T-helper 22 cell (primary cell): ENCODE measurements around the gene TCF21.
A peak's percentile ranks its signal among the peaks of the same experiment; 100 is the strongest.

Experiments used
- DNase-seq: peaks from one replicate; pipeline ENCODE4 v3.0.0-alpha.2; 2020; ENCODE audit warnings: low read depth

The TCF21 gene

DNA sequence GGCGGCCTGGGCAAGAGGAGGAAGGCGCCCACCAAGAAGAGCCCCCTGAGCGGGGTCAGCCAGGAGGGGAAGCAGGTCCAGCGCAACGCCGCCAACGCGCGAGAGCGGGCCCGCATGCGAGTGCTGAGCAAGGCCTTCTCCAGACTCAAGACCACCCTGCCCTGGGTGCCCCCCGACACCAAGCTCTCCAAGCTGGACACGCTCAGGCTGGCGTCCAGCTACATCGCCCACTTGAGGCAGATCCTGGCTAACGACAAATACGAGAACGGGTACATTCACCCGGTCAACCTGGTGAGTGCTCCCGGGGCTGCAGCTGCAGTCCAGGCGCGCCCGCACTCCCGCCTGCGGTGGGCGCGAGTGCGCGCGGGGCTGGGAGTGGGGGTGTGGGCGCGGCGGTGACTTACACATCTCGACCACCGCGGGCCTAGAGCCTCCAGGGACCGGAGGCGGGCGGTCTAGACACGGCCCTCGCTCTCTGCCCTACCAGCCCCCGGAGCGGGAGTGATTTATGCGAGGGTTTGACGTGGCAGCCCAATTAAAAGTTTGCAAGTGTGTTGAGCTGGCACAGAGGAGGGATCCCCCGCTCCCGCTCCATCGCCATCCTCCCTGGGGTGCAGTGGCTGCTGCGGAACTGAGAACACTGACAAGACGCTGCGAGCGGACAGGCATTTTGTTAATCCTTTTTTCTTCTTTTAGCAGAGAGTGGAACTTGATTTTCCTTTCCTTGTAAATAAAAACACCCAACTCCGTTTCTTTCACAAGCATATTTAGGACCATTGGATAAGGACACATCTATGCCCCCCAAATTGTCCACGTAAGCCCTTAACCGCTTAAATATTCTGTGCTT lies 867 bp downstream of the TCF21 start:
- DNase-seq = no peak

GRCh38 chr6:133890711-133891148 lies 1.8 kb downstream of the TCF21 start:
- no peak for DNase-seq

DNA sequence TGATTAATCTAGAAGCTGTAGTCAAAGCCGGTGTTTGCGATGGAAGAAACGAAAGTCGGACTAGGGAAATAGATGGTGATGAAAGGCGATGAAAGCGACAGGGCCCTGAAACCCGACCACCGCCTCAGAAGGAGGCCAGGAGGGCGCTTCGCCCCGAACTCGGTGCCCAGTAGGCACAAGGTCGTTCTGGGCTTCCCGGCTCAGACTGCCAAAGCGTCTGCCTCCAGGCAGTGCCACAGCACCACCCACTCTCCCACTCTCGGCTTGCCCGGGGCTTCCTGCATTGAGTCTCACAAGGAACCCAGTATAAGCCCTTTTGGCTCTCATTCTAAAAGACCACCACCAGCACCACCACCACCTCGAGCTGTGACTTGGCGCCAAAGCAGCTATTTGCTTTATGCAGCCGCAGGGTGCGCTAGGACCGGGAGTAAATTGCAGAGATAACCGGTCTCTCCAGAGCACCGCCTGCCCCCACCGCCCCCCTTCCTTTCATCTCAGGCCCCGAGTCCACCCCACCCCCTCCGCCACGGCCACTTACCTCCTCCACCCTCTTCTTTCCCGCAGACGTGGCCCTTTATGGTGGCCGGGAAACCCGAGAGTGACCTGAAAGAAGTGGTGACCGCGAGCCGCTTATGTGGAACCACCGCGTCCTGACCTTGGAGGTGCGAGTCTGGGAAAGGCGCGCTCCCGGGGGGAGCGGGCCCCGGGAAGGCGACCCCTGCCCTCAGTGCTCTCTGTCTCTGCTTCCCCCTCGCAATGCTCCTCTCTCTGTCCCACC lies 2.4 kb downstream of the TCF21 start:
- no peak for DNase-seq

DNA sequence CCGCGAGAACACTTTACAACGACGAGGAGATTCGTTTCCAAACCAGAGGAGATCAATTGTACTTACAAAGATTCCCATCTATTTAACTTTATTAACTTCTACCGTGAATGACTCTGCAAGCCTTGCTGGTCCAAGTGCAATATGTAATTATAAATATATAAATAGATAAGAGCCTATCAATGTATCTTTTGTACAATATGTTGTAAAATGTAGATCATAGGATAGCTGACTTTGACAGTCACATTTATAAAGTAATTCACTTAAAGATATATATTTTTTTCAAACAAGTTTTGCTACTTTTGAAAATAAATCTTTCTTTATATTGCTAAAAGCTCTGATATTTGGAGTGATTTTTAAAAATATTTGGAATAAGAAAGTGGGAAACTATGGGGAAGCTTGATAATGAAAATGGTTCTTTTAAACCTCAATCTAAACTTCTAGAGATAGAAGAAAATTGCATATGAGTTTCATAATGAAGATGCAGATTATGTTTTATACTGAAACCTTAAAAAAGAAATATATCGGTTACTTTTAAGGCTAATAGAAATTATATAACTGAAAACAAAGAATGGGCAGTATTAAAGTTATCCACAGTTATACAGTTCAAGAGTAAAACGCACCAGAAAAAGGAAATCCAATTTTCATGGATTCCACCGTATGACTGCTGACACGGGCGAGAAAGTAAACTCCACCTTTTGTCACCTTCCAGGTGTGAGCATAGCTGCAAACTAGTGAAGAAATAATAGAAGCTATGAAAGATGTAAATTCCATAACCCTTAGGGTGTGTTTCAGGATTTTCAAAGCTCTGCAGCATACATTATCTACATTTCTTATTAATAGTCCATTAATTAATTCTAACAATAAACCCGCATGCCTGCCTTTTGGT lies 3.3 kb downstream of the TCF21 start:
- DNase-seq = no peak

- DNase-seq = no peak
These were observed 4.1 kb downstream of the TCF21 start for GRCh38 chr6:133892813-133893691.

GRCh38 chr6:133893946-133894345 lies 5.0 kb downstream of the TCF21 start:
- DNase-seq = no peak

GRCh38 chr6:133894369-133894768 lies 5.5 kb downstream of the TCF21 start:
- DNase-seq = no peak

GRCh38 chr6:133894795-133895358 lies 6.0 kb downstream of the TCF21 start:
- DNase-seq = no peak

- no peak for DNase-seq
These were observed 6.8 kb downstream of the TCF21 start for GRCh38 chr6:133895573-133896343.

DNA sequence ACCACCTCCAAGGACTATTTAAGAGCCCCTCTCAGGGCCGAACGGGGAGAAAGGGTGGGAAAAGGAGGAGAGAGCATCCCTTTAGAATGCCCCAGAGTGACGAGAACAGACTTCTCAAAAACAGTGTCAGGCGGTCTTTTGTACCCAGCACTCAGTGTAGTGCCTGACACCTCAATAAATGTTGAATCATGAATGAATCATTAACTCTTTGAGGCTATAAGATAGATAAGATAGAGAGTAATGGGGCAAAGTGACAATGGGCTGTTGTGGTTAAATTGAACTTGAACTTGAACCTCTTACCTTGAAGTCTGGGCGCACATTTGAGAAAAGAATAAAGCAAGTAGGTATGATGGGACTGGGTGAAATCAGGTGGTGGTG lies 7.4 kb downstream of the TCF21 start:
- no peak for DNase-seq

DNA sequence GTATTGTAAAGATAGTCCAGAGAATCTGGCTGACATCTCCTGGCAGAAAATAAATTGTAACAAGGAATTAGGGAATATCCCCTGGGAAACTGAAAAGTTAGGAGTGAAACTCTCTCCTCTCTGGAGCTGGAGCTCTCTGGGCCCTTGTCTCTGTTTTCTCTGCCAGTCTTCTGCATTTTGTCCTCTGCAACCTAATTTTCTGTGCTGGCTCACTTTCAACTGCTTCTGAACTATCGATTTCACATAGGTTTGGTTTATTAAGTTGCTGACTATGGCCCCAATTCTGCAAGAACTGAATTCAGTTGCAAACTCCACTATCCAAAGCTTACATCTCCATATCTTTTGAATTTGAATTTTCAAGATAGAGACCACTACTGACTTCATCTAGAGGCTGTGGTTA lies 9.3 kb downstream of the TCF21 start:
- DNase-seq = no peak

GRCh38 chr6:133899556-133899955 lies 10.6 kb downstream of the TCF21 start:
- no peak for DNase-seq

DNA sequence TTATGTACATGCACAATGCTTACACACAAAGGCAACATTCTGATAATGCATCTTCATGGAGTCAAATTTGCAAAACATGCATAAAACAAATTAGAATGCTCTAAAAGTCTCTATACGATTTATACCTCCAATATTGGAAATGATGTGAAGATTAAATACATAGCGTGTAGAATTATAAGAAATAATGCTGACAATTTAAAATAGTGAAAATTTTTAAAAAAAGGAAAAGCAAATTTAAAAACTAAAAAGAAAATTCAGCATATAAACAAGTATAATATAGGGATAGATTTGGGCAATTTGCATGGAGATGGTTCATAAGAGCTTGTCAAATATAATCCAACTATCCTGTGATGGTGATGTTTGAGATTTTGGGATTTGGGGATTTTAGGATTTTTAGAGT lies 14.9 kb downstream of the TCF21 start:
- DNase-seq = no peak

GRCh38 chr6:133906050-133906449 lies 17.1 kb downstream of the TCF21 start:
- DNase-seq = no peak

GRCh38 chr6:133916650-133917151 lies 27.8 kb downstream of the TCF21 start:
- peak; percentile 22 for DNase-seq

DNA sequence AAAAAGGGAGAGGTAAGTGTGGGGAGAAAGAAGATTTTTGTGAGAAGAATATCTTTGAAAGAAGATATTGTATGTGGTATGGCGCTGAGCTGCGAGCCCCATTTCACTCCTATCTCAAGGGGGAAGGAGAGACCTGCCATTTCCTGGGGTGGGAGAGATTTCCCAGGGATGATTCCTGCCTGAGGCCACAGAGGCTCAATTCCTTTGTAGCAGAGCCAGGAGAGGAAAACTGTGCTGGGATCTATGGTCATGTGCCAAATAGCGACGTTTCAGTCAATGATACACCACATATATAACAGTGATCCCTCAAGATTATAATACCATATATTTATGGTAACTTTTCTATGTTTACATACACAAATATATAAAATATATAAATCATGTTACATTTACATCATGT lies 28.9 kb downstream of the TCF21 start:
- no peak for DNase-seq

DNA sequence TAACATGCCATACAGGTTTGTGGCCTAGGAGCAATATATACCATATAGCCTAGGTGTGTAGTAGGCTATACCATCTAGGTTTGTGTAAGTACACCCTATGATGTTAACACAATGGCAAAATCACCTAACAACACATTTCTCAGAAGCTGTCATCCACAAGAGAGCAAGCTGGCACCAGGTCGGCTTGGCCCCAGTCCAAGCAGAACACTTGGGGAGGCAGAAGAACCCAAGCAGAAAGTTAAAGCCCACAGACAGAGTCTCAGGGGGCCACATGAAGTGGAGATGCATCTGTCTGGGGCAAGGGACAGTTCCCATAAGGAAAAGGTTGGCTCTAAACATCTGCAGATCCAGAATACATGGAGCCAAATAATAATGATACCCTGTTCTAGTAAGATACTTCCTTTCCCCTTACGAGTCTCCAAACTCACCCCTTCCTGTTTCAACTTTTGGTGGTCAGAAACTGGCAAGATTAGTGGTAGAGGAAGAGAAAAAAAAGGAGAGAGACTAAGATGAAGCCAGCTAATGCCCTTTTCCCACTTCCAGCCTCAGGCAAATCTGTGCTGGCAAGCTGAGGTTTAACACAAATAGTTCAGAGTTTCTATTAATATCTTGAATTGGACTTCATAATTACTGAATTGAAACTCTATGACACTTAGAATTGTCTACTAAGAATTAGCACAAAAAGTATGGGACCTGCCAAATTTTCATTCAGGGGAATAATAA lies 29.5 kb downstream of the TCF21 start:
- DNase-seq = no peak

- DNase-seq = no peak
These were observed 30.4 kb downstream of the TCF21 start for GRCh38 chr6:133919362-133919761.

- DNase-seq = peak; percentile 30
These were observed 32.4 kb downstream of the TCF21 start for GRCh38 chr6:133921249-133921859.
